Embryonic facial prominence (tissue), 1 donor: ENCODE measurements around the gene TMEM114.
"Not testable (repeated sequence)": the region's sequence is repeated elsewhere in the genome, so short reads cannot be mapped to it uniquely, and the experiment has no call there.

Experiments used
- DNase-seq: peaks from one replicate; pipeline ENCODE4 v3.0.0-alpha.2; 2016; ENCODE audit errors: extremely low spot score

The TMEM114 gene

DNA sequence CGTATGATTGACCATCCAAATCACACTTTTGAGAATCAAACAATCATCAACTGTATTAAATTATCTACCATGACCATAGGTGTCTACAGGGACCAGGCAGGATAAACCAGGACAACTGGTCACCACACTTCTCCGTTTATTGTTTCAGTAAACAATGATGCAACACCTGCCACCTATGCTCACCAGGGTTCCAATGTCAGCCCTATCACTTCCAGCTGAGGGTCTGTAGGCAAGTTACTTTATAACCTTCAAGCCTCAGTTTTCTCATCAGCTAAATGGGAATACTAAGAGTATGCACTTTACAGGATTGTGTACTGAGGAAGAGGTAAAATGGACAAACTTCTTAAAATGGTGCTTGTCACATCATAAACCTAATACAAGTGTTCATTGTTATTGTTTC, 14.9 kb downstream of the TMEM114 start:
- no peak for DNase-seq

DNA sequence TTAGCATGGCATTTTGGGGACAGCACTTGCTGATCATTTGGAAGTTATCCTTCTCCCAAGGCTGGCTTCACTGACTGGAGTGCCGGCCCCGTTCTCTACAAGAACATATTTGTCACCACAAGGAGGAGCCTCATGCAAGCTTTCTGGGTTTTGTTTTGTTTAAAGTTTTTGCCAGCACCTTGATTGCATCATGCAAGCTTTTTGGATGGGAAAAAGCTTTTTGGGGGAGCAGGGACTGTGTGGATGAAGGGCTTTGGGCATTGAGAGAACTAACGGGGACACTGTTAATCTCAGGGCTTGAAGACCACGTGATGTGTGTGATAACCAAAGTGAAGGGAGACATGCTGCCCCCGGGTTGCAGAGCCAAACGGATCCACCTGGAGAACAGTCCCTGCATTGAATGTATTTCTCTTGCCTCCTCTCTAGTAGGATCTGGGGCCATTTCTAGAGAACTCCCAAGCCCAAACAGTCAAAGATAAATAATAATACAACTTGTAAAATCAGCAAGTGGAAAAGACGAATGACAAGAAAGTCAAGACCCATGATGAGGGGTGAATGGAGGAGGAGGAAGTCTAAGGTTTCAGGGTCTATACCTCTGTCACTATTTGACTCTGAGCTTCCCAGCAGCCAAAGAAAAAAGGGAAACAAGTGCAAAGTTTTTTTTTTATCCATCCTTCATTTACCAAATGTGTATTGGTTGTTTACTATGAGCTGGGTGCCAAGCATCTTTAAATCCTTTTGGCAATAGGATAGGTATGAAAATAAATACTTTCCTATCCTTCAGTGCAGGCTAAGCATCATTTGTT, 17.2 kb downstream of the TMEM114 start:
- DNase-seq, result no peak

GRCh38 chr16:8572063-8572918, 18.0 kb downstream of the TMEM114 start:
- DNase-seq, result no peak

DNA sequence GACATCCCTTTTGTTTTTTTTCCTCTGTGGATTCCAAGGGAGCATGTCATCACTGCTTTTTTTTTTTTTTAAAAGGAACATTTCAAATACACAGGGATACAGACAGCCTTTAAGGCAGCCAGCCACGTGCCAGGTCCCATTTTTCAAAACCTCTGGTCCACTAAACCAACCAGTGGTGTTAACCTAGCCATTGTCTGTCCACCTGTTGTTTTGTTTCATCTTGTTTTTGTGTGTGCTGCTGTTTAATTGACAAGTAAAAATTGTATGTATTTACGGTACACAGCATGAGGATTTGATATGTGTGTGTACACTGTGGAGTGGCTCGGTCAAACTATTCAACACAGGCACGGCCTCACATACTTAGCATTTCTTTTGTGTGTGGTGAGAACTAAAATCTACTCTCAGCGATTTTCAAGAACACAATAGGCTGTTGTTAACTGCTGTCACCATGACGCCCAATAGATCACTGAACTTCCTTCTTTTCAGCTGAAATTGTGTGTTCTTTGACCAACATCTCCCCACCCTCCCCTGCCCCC, 19.2 kb downstream of the TMEM114 start:
- DNase-seq, result no peak

DNA sequence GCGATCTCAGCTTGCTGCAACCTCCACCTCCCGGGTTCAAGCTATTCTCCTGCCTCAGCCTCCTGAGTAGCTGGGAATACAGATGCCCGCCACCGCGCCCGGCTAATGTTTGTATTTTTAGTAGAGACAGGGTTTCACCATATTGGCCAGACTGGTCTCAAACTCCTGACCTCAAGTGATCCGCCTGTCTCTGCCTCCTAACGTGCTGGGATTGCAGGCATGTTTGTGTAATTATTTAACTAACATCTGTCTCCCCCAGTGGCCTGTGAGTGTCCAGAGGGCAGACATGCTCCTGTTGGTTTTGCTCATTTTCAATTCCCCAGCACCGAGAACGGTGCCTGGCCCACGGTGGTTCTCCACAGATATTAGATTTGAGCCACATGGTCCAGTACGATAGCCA, 19.9 kb downstream of the TMEM114 start:
- not testable (repeated sequence) for DNase-seq

DNA sequence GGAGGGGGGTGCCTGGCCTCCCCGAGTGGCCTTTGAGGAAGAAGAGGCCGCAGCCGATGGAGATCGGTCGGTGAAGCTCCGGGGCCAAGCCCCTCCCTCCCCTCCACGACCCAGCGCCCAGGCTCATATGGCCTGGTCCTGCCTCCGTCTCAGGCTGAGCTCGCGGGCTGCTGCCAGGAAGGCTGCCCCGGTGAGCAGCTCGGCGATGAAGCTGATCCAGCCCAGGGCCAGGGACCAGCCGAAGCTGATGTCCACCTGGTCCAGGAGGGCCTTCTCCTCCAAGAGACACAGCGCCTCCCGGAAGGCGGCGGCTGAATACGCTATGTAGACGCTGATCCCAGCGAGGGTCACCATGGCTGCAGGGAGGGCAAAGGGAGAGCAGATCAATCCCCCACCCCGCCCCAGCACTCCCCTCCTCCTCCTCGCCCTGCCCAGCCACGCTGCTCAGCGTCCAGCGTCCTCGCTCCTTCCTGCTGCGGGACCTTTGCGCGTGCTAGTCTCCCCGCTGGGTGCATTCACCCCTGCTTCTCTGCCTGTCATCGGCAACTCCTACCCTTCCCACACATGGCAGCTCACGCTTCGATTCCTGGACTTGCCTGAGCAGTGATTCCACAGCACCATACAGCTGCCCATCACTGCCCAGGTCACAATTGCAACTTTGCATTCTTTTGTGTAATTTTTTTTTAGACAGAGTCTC, 20.5 kb downstream of the TMEM114 start:
- no peak for DNase-seq

GRCh38 chr16:8568231-8568617, 22.1 kb downstream of the TMEM114 start:
- no peak for DNase-seq

DNA sequence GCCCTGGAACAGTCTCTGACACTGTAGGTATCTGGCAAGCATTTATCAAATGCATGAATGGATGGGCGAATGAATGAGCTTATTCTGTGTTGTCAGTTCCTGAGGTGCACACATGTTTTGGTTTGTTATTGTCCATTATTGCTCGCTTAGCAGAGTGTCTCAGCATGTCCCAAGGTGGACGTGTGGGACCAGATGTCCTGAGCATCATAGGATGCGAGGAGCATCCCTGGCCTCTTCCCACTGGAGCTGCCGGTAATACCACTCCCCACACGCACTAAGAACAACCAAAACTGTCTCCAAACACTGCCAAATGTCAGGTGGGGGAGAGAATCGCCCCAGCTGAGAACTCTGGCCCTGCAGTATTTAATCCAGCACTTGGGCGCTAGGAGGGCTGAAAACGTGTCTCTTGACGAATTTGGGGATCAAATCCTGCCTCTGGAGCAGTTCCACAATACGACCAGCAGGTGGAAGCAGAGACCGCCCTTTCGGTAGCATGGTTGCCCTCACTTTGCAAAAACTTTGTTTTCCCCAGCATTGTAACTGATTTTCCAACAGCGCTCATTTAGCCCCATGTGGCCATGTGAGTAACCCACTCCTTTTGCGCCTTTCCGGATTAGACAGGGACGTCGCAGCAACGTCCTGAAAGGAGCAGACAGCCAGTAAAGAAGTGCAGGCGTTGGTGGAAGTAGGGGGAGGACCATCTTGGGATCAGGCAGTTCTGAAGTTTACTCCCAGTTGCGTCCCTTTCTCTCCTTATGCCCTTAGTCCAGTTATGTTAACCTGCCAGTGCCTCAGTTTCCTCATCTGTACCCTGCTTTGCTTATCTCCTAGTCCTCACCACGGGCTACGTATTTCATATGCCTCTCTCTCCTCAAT, 22.7 kb downstream of the TMEM114 start:
- DNase-seq, result peak; percentile 56

GRCh38 chr16:8565498-8565897, 24.8 kb downstream of the TMEM114 start:
- DNase-seq, result no peak

GRCh38 chr16:8564934-8565345, 25.4 kb downstream of the TMEM114 start:
- DNase-seq, result no peak

- DNase-seq, result not testable (repeated sequence)
Observed at GRCh38 chr16:8563944-8564540, 26.3 kb downstream of the TMEM114 start.

DNA sequence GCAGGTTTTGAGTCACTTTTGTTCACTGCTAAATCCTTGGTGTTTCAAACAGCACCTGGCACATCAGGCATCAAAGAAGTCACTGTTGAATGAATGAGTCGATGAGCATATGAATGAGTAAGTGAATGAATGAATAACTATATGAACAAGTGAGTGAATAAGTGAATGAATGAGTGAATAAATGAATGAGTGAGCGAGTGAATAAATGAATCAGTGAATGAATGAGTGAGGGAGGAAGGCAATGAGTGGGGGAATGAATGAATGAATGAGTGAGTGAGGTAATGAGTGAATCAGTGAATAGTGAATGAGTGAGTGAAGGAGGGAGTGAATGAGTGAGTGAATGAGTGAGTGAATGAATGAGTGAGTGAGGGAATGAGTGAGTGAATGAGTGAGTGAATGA, 28.8 kb downstream of the TMEM114 start:
- no peak for DNase-seq

- DNase-seq, result no peak
Observed at GRCh38 chr16:8555400-8555799, 34.9 kb downstream of the TMEM114 start.

DNA sequence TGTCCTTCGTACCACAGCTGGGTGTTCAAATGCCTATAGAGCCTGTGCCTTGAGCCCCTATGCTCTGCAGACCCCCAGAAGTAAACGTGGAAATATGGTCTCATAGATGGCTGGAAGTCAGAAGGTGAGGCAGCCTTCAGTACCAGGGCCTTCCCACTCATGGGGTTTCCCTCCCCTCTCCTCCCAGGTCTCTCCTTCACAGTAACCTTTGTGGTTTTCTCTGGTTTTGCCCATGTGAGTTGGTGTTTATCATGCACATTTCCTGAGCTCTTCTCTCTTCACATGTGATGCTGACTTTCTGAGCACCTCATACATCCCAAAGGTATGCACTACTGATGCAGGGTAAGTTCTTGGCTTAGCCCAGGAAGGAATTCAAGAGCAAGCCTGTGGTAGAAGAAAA, 35.4 kb downstream of the TMEM114 start:
- DNase-seq, result no peak

- no peak for DNase-seq
Observed at GRCh38 chr16:8554022-8554421, 36.3 kb downstream of the TMEM114 start.

- DNase-seq, result no peak
Observed at GRCh38 chr16:8552487-8553221, 37.7 kb downstream of the TMEM114 start.

DNA sequence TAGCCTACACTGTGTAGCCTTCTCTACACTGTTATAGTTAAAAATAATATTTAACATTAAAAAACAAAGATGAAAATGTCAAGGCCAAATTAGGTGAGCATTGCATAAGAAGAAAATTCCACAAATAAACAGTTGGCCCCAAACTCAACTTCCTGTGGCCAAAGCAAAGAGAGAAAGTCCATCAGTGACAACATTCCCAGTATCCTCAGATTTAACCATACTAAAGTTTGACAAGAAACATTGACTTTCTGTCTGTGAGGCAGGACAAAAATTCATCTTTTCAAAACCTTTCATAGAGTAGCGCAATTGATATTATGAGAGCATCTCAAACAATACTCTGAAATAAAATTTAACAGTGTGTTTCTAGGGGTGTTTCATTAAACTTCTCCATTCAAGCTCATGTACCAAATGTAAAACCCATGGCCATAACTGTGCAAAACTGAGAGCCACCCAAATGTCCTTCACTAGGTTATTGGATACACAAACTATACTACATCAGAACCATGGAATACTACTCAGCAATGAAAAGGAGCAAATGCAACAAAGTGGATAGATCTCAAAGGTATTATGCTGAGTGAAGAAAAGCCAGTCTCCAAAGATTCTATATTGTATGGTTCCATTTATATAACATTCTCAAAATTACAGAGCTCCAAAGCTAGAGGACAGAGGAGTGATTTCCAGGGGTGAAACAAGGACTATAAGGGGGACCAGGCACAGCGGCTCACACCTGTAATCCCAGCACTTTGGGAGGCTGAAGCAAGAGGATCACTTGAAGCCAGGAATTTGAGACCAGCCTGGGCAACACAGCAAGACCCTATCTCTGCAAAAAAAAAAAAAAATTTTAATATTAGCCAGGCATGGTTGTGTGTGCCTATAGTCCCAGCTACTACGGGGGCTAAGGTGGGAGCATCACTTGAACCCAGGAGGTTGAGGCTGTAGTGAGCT, 38.7 kb downstream of the TMEM114 start:
- DNase-seq, result no peak

DNA sequence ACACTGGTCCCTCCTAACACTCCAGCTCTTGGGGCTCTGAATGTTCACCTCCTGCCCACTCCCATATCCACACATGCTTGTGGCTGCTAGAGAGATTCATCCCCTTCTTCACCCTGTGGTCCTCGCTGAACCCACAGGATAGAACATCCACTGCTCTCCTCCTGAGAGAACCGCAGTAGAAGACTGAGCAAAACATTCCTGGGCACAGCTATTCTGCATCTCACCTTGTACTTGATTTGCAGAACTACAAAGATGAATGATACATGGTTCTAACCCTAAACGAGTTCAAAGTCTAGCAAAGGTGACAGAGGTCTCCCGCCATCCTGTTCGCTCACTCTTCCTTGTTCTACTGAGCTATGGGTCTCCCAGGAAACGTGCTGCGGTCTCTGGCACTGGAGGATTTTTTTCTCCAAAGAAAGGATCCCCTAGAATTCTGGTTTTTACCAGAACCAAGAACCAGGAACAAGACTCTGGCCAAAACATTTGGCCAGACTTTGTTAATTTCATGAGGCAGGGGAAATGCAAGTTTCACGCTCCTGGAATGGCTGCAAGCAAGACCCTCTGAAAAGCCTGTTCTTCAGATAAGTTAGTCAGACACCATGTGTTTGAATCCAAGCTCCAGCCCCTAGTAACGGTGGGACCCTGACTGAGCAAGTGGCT, 39.5 kb downstream of the TMEM114 start:
- no peak for DNase-seq
